Renal cortex interstitium (tissue), 11 donors: ENCODE measurements around the gene PFN1. TPM values are rescaled to one million over a fixed set of nuclear protein-coding genes. Genes with fewer than 3 reads are reported as not detected.

Experiments used
- DNase-seq, 11 donors: peaks; one replicate each; pipeline ENCODE4 v3.0.0-alpha.2; 2013; ENCODE audit warnings: low read depth in 9 of 11, low spot score in 4 of 11; ENCODE audit errors: extremely low read depth in 1 of 11
- polyA plus RNA-seq, 3 donors: library from polyadenylated mRNA; unstranded; fragments of 120-200 nt; gene quantifications; one replicate each; pipeline ENCODE4 v1.2.1, GENCODE V29; 2013; ENCODE audit not compliant: insufficient read length in 3 of 3

Gene PFN1
- polyA plus RNA-seq, 3 donors: 350 to 480 (median 397) TPM

- no peak for DNase-seq
These were observed 2.4 kb upstream of the PFN1 start, which contains the start of gene ENO3 for GRCh38 chr17:4950746-4951204. ENO3 (plus strand) TSS chr17:4951119; CDS start chr17:4951830, 711 bp downstream.

DNA sequence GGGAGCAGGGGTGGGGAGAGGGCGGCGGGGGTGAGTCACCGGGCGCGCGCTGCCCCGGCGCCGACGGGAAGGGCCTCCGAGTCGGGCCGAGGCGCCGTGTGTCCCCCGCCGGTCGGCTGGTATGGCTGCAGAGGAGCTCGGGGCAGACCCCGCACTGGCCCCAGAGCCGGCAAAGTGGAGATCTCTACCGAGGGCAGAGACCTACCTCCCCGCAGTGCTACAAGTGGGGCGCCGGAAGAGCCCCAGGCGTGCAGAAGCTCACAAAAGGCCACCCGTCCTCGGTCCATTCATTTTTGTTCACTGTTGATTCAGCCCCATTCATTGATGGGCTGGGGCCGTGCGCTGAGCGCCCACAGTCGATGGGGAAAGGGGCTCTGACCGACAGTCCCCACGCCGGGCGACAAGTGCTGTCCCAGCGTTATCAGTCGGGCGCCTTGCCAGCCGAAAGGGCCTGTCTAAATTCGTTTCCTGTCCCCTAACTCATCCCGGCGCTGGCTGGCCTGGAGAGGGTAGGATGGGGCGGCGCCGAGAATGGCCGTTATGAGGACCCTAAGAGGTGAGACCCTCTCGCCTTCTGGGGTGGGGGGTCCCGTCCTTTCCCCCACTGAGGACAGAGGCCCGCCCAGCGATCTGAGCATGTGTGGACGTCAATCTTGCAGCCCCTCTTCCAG, 1.9 kb upstream of the PFN1 start:
- no peak for DNase-seq

GRCh38 chr17:4949321-4950074, 1.2 kb upstream of the PFN1 start:
- no peak for DNase-seq

DNA sequence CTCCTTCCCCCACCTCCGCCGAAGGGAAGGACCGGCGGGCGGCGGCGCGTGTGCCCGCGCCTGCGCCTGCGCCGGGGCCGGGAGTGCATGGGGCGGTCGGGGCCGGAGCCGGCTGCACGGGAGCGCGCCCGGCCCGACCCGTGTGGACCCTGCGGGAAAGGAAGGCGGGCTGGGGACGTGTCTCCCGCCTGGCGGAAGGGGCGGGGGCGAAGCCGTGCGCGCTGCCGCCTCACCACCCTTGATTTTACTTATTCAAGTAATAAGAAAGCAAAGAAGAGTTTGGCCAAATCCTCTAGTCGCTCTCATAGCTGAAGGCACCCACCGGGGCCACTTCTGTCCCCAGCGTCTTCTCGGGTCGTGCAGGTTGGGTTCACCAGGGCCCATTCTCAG, 596 bp upstream of the PFN1 start:
- peak in 9 of 11 donors; percentile 66 to 89 (median 83) for DNase-seq

DNA sequence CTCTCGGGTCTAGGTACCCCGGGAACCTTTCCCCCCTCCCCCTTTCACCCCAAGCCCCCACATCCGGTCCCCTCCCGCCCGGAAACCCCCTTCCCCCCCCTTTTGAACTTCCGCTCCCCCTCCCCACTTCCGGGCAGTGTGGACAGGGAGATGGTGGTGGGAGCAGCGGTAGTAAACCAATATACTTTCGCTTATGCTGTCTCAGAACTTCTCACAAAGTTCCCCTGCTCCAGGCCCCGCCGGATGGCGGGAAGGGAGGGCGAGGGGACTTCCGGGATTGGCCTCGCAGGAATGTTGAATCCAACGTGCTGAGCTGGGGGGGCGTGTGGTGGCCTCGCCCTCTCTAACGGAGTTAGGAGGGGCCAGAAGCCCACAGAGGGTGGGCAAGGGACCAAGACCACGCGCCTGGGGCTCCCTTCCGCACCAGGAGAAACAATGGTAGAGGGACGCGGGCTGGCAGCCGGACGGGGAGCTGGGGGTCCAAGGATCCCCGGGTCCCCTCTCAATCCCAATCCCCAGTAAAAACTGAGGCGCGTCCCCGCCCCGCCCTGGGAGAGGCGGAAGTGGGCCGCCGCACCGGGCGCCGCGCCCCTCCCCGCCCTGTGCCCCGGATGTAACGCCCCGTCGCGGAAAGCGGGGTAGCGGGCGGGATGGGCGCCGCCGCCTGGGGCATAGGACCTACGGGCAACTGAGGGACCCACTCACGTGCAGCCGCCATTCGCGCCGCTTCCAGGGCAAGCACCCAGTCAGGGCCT, 742 bp downstream of the PFN1 start:
- DNase-seq: peak in 1 of 11 donors; percentile 77

- no peak for DNase-seq
These were observed 1.3 kb downstream of the PFN1 start for GRCh38 chr17:4947010-4947410.

- DNase-seq: no peak
These were observed 1.9 kb downstream of the PFN1 start for GRCh38 chr17:4946312-4946976.

- no peak for DNase-seq
These were observed 2.4 kb downstream of the PFN1 start for GRCh38 chr17:4945944-4946280.

- DNase-seq: no peak
These were observed 3.0 kb downstream of the PFN1 start for GRCh38 chr17:4945176-4945943.

DNA sequence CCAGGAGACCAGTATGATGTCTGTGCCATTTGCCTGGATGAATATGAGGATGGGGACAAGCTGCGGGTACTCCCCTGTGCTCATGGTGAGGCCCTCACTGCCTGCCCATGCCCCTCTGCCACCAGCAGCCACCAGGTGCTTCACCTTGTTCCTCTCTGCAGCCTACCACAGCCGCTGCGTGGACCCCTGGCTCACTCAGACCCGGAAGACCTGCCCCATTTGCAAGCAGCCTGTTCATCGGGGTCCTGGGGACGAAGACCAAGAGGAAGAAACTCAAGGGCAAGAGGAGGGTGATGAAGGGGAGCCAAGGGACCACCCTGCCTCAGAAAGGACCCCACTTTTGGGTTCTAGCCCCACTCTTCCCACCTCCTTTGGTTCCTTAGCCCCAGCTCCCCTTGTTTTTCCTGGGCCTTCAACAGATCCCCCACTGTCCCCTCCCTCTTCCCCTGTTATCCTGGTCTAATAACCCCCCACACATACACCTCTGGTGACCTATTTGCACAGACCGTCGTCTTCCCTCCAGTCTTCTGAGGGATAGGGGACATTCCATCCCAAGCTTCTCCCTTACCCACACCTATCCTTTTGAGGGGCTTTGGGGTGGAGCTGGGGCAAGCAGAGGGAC, 3.7 kb downstream of the PFN1 start:
- DNase-seq: no peak

GRCh38 chr17:4944163-4944553, 4.2 kb downstream of the PFN1 start:
- DNase-seq: no peak

DNA sequence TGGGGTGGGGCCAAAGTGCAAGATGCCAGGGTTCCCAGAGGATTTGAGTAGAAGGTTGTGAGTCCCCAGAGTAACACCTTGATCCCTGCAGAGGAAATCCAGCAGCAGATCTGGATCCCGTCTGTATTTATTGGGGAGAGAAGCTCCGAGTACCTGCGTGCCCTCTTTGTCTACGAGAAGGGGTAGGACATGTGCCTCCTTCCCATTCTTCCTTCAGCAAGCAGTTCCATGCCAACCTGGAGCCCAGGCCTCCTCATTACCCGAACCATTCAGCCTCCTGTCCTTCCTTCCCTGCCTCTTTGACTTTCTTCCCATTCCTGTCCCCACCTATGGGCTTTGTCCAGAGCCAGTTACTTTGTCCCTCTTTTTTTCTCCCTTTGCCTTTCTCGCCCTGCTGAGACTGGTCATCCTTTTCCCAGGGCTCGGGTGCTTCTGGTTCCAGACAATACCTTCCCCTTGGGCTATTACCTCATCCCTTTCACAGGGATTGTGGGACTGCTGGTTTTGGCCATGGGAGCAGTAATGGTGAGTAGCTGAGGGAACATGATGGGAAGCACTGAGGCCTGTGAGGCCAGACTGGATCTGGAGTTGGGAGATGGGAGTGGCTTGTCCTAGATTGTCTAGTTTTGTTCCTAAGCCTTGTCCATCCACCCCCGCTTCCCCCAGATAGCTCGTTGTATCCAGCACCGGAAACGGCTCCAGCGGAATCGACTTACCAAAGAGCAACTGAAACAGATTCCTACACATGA, 5.4 kb downstream of the PFN1 start:
- no peak for DNase-seq

GRCh38 chr17:4941319-4941610, 7.1 kb downstream of the PFN1 start:
- DNase-seq: no peak

- peak in 1 of 11 donors; percentile 87 for DNase-seq
These were observed 7.6 kb downstream of the PFN1 start for GRCh38 chr17:4940555-4941318.

DNA sequence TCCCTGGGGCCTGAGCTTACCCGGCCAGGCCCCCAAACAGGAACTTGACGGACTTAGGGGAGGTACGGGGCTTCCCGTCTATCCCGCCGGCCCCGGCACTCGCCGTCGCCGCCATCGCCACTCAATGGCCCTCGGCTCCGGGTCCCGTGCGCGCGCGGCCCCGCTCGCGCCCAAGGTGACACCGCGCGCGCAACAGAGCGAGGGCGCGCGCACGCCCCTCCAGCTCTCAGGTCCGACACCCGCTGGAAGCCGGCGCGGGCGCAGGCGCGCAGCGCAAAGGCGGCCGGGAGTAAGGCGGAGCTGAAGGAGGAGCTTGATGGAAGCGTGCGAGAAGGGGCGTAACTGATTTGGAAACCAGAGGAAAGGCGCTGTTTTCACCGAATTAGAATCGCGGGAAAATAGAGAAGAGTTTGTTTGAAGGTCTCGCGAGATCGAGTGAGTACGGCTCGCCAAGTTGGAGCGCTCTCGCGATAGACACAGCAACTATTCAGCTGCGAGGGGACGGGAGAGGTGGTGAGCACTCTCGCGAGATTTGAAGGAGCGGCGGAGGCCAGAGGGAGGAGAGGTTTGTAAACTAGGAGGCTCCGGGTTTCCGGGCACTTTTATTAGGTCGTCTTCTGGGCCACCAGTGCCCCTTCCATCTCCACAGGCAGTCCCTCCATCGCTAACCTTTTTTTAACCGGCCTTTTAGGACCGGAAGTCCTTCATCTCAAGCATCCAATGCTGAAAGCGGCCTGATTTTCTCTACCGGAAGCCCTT, 8.4 kb downstream of the PFN1 start, which contains the start of the genes RNF167 and SLC25A11:
Gene RNF167 (plus strand): TSS at position 473 of the 759 bp plus-strand sequence. CDS start 642 bp downstream, outside the sequence.
Gene SLC25A11 (minus strand): TSS at position 251 of the 759 bp plus-strand sequence. CDS start 136 bp downstream, at position 115.
- peak; percentile 96 to 100 (median 99) for DNase-seq

DNA sequence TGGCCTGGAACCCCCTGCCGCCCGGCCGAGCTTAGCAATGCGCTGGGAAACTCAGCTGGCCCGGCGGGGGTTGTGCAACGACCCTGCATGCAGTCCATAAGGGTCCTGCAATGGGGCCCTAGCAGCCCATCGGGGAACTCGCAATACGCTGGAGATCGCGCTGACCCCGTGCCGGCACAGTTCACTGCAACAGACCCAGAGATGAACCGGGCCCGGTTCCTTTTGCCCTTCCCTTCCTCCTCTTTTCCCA, 8.9 kb downstream of the PFN1 start:
- no peak for DNase-seq
